ENCODE measurements around the gene NFATC2.
"Not testable (repeated sequence)": the region's sequence is repeated elsewhere in the genome, so short reads cannot be mapped to it uniquely, and the experiment has no call there.

NFATC2 gene

DNA sequence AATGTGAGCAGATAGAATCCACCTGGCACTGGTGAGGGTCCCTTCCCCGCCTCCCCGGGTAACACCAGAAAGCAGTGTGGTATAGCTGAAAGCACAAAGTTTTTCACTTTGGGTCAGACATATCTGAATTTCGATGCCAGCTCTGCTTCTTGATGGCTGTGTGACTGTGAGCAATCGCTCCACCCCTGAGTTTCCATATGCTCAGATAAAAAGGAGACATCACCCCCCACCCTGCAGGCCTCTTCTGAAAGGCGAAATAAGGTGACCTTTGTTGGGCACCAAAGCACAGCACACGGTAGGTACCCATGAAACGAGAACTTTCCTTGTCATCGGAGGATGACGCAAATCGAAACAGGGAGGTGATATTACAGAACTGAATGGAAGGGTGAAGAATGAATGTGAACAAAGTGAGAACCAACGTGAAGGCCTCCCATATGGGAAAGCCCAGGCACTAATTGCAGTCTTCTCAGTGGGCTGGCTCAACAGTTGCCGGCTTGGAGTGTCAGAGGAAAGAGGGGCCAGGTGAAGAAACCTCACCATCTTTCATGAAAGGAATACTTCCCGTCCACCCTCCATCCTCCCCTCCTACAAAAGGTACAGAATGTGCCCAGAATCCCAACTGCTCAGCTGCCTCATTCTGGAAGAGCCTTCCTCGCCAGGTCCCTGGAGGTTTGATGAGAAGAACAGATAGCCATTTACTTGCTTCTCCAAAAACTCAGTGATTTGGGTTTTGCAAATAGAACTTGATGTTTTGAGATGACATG, 61.8 kb downstream of the NFATC2 start:
- Histone ChIP-seq H3K36me3 (replicated peaks) (no peaks in the 10 kb centered on the region), H3K27ac (no peak overlapping the region), H3K27me3 (replicated peaks) (no peaks in the 10 kb centered on the region), H3K4me3 (ENCODE audit: low read depth, low read length) (no peak overlapping the region)
- in situ Hi-C loops (cut with HindIII; ENCODE audit: low pct_ligation_motif_present, low sequenced_read_pairs), result no loop called here
- TF ChIP-seq, protein P1, sequence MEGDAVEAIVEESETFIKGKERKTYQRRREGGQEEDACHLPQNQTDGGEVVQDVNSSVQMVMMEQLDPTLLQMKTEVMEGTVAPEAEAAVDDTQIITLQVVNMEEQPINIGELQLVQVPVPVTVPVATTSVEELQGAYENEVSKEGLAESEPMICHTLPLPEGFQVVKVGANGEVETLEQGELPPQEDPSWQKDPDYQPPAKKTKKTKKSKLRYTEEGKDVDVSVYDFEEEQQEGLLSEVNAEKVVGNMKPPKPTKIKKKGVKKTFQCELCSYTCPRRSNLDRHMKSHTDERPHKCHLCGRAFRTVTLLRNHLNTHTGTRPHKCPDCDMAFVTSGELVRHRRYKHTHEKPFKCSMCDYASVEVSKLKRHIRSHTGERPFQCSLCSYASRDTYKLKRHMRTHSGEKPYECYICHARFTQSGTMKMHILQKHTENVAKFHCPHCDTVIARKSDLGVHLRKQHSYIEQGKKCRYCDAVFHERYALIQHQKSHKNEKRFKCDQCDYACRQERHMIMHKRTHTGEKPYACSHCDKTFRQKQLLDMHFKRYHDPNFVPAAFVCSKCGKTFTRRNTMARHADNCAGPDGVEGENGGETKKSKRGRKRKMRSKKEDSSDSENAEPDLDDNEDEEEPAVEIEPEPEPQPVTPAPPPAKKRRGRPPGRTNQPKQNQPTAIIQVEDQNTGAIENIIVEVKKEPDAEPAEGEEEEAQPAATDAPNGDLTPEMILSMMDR (IDR thresholded peaks at IDR 0.05; ENCODE audit: low read depth, low read length, missing control alignments), result no peak
- no peak for DNase-seq

DNA sequence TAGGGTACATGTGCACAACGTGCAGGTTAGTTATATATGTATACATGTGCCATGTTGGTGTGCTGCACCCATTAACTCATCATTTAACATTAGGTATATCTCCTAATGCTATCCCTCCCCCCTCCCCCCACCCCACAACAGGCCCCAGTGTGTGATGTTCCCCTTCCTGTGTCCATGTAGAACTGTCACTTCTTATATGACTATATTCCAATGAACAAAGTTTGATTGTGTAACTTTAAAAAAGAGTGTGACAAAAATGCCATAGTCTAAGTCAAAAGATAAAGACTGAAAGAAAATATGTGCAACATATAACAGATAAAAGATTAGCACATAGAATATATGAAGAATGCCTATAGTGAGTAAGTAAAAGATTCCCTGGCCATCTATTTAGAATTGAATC, 66.4 kb downstream of the NFATC2 start:
- H3K36me3 ChIP-seq (replicated peaks); in situ Hi-C loops (cut with HindIII; ENCODE audit: low pct_ligation_motif_present, low sequenced_read_pairs): not testable (repeated sequence)

DNA sequence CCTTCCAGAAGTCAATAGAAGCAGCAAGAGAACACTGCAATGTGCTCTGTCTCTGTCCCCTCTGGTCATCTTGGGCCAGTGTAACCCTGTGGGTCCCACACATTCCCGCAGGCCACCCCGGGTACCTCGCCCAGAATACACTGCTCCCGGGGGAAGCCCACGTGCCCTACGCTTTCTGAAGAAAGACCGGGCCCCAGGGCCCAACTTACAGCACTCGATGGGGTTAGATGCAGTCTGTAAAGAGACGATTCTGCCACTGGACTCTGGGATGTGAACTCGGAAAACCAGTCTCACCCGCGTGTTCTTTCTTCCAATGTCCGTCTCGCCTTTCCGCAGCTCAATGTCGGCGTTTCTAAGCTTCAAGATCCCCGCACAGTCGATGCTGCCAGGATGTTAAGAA, 68.7 kb downstream of the NFATC2 start:
- H3K36me3 ChIP-seq (replicated peaks), result no peaks in the 10 kb centered on the region
- TF ChIP-seq, protein P1 (IDR thresholded peaks at IDR 0.05; ENCODE audit: low read depth, low read length, missing control alignments), result no peak
- no peak overlapping the region for H3K4me3 ChIP-seq (ENCODE audit: low read depth, low read length)
- no peaks in the 10 kb centered on the region for H3K27me3 ChIP-seq (replicated peaks)
- in situ Hi-C loops (cut with HindIII; ENCODE audit: low pct_ligation_motif_present, low sequenced_read_pairs), result no loop called here
- no peak for DNase-seq
- no peak overlapping the region for H3K27ac ChIP-seq

More for the DNA sequence above, 66.4 kb downstream of the NFATC2 start:
- not testable (repeated sequence) for H3K27ac ChIP-seq; DNase-seq; H3K27me3 ChIP-seq (replicated peaks); H3K4me3 ChIP-seq (ENCODE audit: low read depth, low read length)

DNA sequence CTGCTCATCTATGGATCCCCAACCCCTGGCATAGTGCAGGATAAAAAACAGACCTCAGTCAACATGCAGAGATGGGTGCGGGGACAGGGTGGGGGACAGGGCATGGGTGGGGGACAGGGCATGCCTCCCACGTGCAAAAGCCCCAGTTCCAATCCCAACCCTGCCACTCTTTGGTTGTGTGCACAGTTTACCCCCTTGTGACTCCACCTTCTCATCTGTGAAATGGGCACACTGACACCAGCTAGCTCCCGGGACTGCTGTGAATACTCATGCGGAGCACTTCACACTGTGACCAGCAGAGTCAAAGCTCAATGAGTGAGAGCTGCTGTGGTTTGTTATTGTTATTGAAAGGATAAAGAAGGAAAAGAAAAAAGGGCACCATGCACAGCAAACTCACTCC, 69.3 kb downstream of the NFATC2 start:
- Histone ChIP-seq H3K36me3 (replicated peaks) (no peaks in the 10 kb centered on the region), H3K27me3 (replicated peaks) (no peaks in the 10 kb centered on the region), H3K4me3 (ENCODE audit: low read depth, low read length) (no peak overlapping the region), H3K27ac (no peak overlapping the region)
- TF ChIP-seq, protein P1 (IDR thresholded peaks at IDR 0.05; ENCODE audit: low read depth, low read length, missing control alignments), result no peak
- in situ Hi-C loops (cut with HindIII; ENCODE audit: low pct_ligation_motif_present, low sequenced_read_pairs), result no loop called here
- no peak for DNase-seq

DNA sequence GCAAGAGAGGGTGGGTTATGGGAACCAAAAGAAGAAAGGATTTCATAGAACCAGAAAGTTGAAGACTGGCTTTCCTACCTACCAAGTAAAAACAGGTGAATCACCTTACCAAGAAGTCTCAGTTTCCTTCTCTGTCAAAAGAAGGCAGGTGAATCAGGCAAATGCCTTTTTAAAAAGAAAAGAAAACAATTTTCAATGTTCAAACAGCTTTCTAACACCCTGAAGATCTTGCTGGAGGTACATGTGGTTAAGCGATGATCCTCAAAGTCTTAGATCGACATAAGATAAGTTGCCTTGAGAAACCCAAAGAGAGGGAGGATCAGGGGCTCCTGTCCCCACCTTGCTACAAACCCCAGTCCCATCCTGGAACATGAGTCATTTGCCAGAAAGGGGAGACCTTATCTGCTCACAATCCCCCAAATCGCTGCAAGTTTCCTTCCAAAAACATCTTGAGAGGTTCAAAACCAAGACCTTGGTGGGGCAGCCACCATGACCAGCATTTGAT, 71.6 kb downstream of the NFATC2 start:
- TF ChIP-seq, protein P1 (IDR thresholded peaks at IDR 0.05; ENCODE audit: low read depth, low read length, missing control alignments), result no peak
- H3K27ac ChIP-seq, result no peak overlapping the region
- no peaks in the 10 kb centered on the region for H3K36me3 ChIP-seq (replicated peaks)
- DNase-seq, result no peak
- H3K4me3 ChIP-seq (ENCODE audit: low read depth, low read length), result no peak overlapping the region
- H3K27me3 ChIP-seq (replicated peaks), result no peaks in the 10 kb centered on the region
- in situ Hi-C loops (cut with HindIII; ENCODE audit: low pct_ligation_motif_present, low sequenced_read_pairs), result no loop called here

DNA sequence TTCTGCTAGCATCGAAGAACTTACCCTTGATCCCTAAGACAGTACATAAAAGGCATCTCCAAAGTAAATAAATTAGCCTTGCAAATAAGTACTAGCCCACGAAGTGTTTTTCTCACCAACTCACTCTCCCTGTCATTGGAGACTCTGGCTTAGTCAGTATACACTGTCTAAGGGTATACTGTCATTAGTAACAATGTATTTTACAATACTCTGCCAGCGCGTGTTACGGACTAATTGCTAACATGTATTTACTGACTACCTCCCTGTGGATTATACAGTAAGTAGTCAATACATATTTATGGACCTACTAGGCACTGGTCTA, 72.1 kb downstream of the NFATC2 start:
- no peak overlapping the region for H3K4me3 ChIP-seq (ENCODE audit: low read depth, low read length)
- no peak overlapping the region for H3K27ac ChIP-seq
- DNase-seq, result no peak
- no peaks in the 10 kb centered on the region for H3K36me3 ChIP-seq (replicated peaks)
- no peaks in the 10 kb centered on the region for H3K27me3 ChIP-seq (replicated peaks)
- TF ChIP-seq, protein P1 (IDR thresholded peaks at IDR 0.05; ENCODE audit: low read depth, low read length, missing control alignments), result no peak
- in situ Hi-C loops (cut with HindIII; ENCODE audit: low pct_ligation_motif_present, low sequenced_read_pairs), result no loop called here
